NB4 (cell line): Measurements from ENCODE around the gene DAPK1.

Experiments
- DNase-seq: peaks from one replicate; pipeline ENCODE4 v3.0.0; 2010; ENCODE audit warnings: low read depth
- H3K4me3 ChIP-seq: one replicate; pipeline ENCODE4 v1.5.1; 2011; ENCODE audit warnings: mild to moderate bottlenecking, low read depth, low read length, moderate library complexity
- CTCF ChIP-seq: IDR thresholded peaks from one replicate; pipeline ENCODE4 v1.5.1; 2012; ENCODE audit warnings: low read depth, low read length
- MYC ChIP-seq: IDR thresholded peaks from 2 replicates; pipeline ENCODE4 v1.6.1; 2011; ENCODE audit warnings: low read depth, low read length
- POLR2A ChIP-seq: IDR thresholded peaks from 2 replicates; pipeline ENCODE4 v1.6.1; 2011; ENCODE audit warnings: mild to moderate bottlenecking; ENCODE audit not compliant: insufficient read length; ENCODE audit errors: extremely low read depth
- TF ChIP-seq, protein P1 (sequence below): IDR thresholded peaks from 2 replicates; pipeline ENCODE4 v1.6.1; 2011; ENCODE audit warnings: low read depth, low read length

DAPK1 gene

GRCh38 chr9:87704342-87704741, 206.7 kb downstream of the DAPK1 start:
- no peak for TF ChIP-seq MYC
- TF ChIP-seq, protein P1, sequence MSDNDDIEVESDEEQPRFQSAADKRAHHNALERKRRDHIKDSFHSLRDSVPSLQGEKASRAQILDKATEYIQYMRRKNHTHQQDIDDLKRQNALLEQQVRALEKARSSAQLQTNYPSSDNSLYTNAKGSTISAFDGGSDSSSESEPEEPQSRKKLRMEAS = no peak
- no peak for TF ChIP-seq CTCF
- TF ChIP-seq POLR2A = no peak
- no peak for DNase-seq
- H3K4me3 ChIP-seq = no peak overlapping the region

DNA sequence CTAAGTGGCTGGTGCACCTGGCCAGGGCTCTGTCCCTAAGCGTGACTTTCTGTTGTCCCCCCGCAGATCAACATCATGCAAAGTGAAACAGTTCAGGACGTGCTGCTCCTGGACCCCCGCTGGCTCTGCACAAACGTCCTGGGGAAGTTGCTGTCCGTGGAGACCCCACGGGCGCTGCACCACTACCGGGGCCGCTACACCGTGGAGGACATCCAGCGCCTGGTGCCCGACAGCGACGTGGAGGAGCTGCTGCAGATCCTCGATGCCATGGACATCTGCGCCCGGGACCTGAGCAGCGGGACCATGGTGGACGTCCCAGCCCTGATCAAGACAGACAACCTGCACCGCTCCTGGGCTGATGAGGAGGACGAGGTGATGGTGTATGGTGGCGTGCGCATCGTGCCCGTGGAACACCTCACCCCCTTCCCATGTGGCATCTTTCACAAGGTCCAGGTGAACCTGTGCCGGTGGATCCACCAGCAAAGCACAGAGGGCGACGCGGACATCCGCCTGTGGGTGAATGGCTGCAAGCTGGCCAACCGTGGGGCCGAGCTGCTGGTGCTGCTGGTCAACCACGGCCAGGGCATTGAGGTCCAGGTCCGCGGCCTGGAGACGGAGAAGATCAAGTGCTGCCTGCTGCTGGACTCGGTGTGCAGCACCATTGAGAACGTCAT, 208.5 kb downstream of the DAPK1 start:
- TF ChIP-seq MYC (no peak), POLR2A (no peak), CTCF (no peak)
- TF ChIP-seq, protein P1 = no peak
- no peak for DNase-seq
- no peak overlapping the region for H3K4me3 ChIP-seq

GRCh38 chr9:87707805-87708506, 210.3 kb downstream of the DAPK1 start:
- peak; percentile 64 for DNase-seq
- no peak overlapping the region for H3K4me3 ChIP-seq
- no peak for TF ChIP-seq POLR2A
- TF ChIP-seq MYC = no peak
- TF ChIP-seq CTCF = no peak
- TF ChIP-seq, protein P1 = no peak

DNA sequence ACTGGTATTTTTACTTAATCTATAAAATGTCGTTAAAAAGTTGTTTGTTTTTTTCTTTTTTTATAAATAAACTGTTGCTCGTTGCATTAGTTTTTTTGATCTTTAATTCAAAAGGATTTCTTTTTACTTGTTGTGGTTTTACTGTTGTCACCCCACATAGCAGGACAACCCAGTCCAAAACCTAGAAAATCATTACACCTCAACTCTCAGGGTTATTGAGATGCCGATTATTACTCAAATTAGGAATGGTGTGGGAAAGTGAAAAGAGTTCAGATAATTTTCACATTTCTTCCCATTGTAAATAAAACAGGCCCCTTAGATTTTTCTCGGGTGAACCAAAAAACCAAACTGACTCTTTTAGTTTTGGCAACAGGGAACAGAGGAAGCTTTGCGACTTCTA, 210.9 kb downstream of the DAPK1 start:
- no peak overlapping the region for H3K4me3 ChIP-seq
- no peak for DNase-seq
- TF ChIP-seq MYC (no peak), CTCF (no peak), POLR2A (no peak)
- TF ChIP-seq, protein P1 = no peak

- DNase-seq = no peak
- no peak overlapping the region for H3K4me3 ChIP-seq
- TF ChIP-seq CTCF (no peak), POLR2A (no peak), MYC (no peak)
- TF ChIP-seq, protein P1 = no peak
Measured at GRCh38 chr9:87708986-87709728, 211.5 kb downstream of the DAPK1 start.
